Suprapubic skin (tissue), 3 donors: ENCODE results near the gene TMEM255A.

Source experiments
- CTCF ChIP-seq, 2 donors: fragments of 200-600 bp in 1 of 2; fragments of 450-650 bp in 1 of 2; sonication (generic) in 1 of 2; IDR thresholded peaks; one replicate each; pipeline ENCODE4 v1.5.1; 2016 to 2019; ENCODE audit warnings: antibody characterized with exemption in 2 of 2, mild to moderate bottlenecking in 1 of 2, moderate library complexity in 1 of 2
- EP300 ChIP-seq: sonication (generic); formaldehyde crosslinking; IDR thresholded peaks from one replicate; pipeline ENCODE4 v1.6.1; 2017; ENCODE audit warnings: antibody characterized with exemption

- TF ChIP-seq EP300 (no peak), CTCF (IDR thresholded peaks at IDR 0.05) (no peak)
Observed at GRCh38 chrX:120315776-120316175, 4.5 kb upstream of the TMEM255A start.
